HepG2 (cell line): ENCODE results near the gene MT1A. TPM values are rescaled to one million over a fixed set of nuclear protein-coding genes. Genes with fewer than 3 reads are reported as not detected.

Experiments used
- ARHGAP35 ChIP-seq: sonication (generic); formaldehyde crosslinking; IDR thresholded peaks from 2 replicates; pipeline ENCODE4 v1.9.0; 2022; ENCODE audit warnings: mild to moderate bottlenecking, inconsistent platforms, moderate library complexity, missing genetic modification reagents, borderline replicate concordance
- ATF7 ChIP-seq, 2 experiments: fragments of 450-650 bp in 1 of 2; sonication (generic) in 1 of 2; formaldehyde crosslinking in 1 of 2; IDR thresholded peaks; 2 replicates each; pipeline versions ENCODE4 v1.4.0 to v1.6.1; 2016 to 2020; ENCODE audit warnings: antibody characterized with exemption in 1 of 2, mild to moderate bottlenecking in 1 of 2, missing genetic modification reagents in 1 of 2
- CSRNP2 ChIP-seq: sonication (generic); formaldehyde crosslinking; conservative IDR thresholded peaks from 2 replicates; pipeline ENCODE4 v1.8.0; 2022; ENCODE audit warnings: low read depth, missing genetic modification reagents
- HNRNPH1 ChIP-seq: fragments of 200-400 bp; formaldehyde crosslinking; optimal IDR thresholded peaks from 2 replicates; pipeline ENCODE3; 2017; ENCODE audit warnings: mild to moderate bottlenecking, low read depth, low read length
- IRF1 ChIP-seq: sonication (generic); formaldehyde crosslinking; IDR thresholded peaks from 2 replicates; pipeline ENCODE4 v1.4.0; 2020; ENCODE audit warnings: low read depth, mild to moderate bottlenecking, missing genetic modification reagents
- IRX3 ChIP-seq: sonication (generic); formaldehyde crosslinking; IDR thresholded peaks from 2 replicates; pipeline ENCODE4 v1.8.1; 2023; ENCODE audit warnings: mild to moderate bottlenecking, low read depth, missing genetic modification reagents, borderline replicate concordance
- NR2F2 ChIP-seq: IDR thresholded peaks from 2 replicates; pipeline ENCODE4 v1.6.1; 2012; ENCODE audit warnings: low read depth, inconsistent platforms, borderline replicate concordance
- NR3C1 ChIP-seq: sonication (generic); formaldehyde crosslinking; IDR thresholded peaks from 2 replicates; pipeline ENCODE4 v1.4.0; 2020; ENCODE audit warnings: missing genetic modification reagents
- SNAI1 ChIP-seq: sonication (generic); formaldehyde crosslinking; IDR thresholded peaks from 2 replicates; pipeline ENCODE4 v1.5.0; 2020; ENCODE audit warnings: mild to moderate bottlenecking, missing genetic modification reagents, borderline replicate concordance
- TRIM24 ChIP-seq: sonication (generic); formaldehyde crosslinking; IDR thresholded peaks from 2 replicates; pipeline ENCODE4 v1.8.0; 2022; ENCODE audit warnings: mild to moderate bottlenecking, missing genetic modification reagents
- YEATS4 ChIP-seq: sonication (generic); formaldehyde crosslinking; IDR thresholded peaks from 2 replicates; pipeline ENCODE4 v1.4.0; 2020; ENCODE audit warnings: missing genetic modification reagents, borderline replicate concordance
- ZFP41 ChIP-seq: sonication (generic); formaldehyde crosslinking; IDR thresholded peaks from 2 replicates; pipeline ENCODE4 v1.4.0; 2020; ENCODE audit warnings: mild to moderate bottlenecking, missing genetic modification reagents, borderline replicate concordance
- ZHX1 ChIP-seq: sonication (generic); formaldehyde crosslinking; IDR thresholded peaks from 2 replicates; pipeline ENCODE4 v1.8.1; 2022; ENCODE audit warnings: low read depth, mild to moderate bottlenecking, missing genetic modification reagents
- ZNF552 ChIP-seq: sonication (generic); formaldehyde crosslinking; IDR thresholded peaks from 2 replicates; pipeline ENCODE4 v1.9.0; 2022; ENCODE audit warnings: missing genetic modification reagents, mild to moderate bottlenecking, borderline replicate concordance
- ZNF691 ChIP-seq: sonication (generic); formaldehyde crosslinking; IDR thresholded peaks from 2 replicates; pipeline ENCODE4 v1.4.0; 2020; ENCODE audit warnings: missing genetic modification reagents, low read depth, mild to moderate bottlenecking, borderline replicate concordance
- ZNF724P ChIP-seq: sonication (generic); formaldehyde crosslinking; IDR thresholded peaks from 2 replicates; pipeline ENCODE4 v1.8.0; 2022; ENCODE audit warnings: missing genetic modification reagents, borderline replicate concordance
- ZNF883 ChIP-seq: sonication (generic); formaldehyde crosslinking; IDR thresholded peaks from 2 replicates; pipeline ENCODE4 v1.5.1; 2020; ENCODE audit warnings: mild to moderate bottlenecking, missing genetic modification reagents; ENCODE audit errors: not compliant biosample characterization
- ZSCAN29 ChIP-seq: sonication (generic); formaldehyde crosslinking; conservative IDR thresholded peaks from 2 replicates; pipeline ENCODE4 v1.4.0; 2020; ENCODE audit warnings: mild to moderate bottlenecking, missing genetic modification reagents
- ZUFSP ChIP-seq: sonication (generic); formaldehyde crosslinking; IDR thresholded peaks from 2 replicates; pipeline ENCODE4 v1.9.0; 2021; ENCODE audit warnings: missing genetic modification reagents, mild to moderate bottlenecking, borderline replicate concordance
- polyA plus RNA-seq, 8 experiments: library from polyadenylated mRNA; depleted of rRNA in 3 of 8; stranded (reverse) in 7 of 8; unstranded in 1 of 8; fragments of >200 nt; fragmentation: Illumina TruSeq in 4 of 8; extraction: Trizol in 4 of 8; gene quantifications; 2 replicates each; pipeline versions ENCODE4 v1.2.1 to v1.2.3, GENCODE V29; 2011 to 2016; ENCODE audit warnings: low read depth in 4 of 8, missing spikeins in 1 of 8, mixed read lengths in 1 of 8; ENCODE audit not compliant: insufficient read depth in 1 of 8
- total RNA-seq, 5 experiments: library from RNA; depleted of rRNA; stranded (reverse); fragments of >200 nt; fragmentation: Illumina TruSeq; extraction: Trizol; gene quantifications; 2 replicates each; pipeline ENCODE4 v1.2.3, GENCODE V29; 2016; ENCODE audit warnings: low read depth in 1 of 5

The MT1A gene
- total and polyA plus RNA-seq, 2 of the 13 experiments (the other 11 are each of a cell fraction or from before 2014, with no cell fraction given), result 8.3 to 10.4 TPM

- 0 out of 2 replicates have a peak, but pooled peaks have one; percentile 43 for TF ChIP-seq ZNF552 (CRISPR knock-in tag)
- no peak for TF ChIP-seq NR3C1 (CRISPR knock-in tag)
- 0 out of 2 replicates have a peak, but pooled peaks have one; percentile 16 for TF ChIP-seq IRF1 (CRISPR knock-in tag)
- peak; percentile 10; the same call in 1 of the 2 replicates for TF ChIP-seq ZSCAN29 (CRISPR knock-in tag)
- 0 out of 2 replicates have a peak, but pooled peaks have one; percentile 12 for TF ChIP-seq TRIM24
- no peak for TF ChIP-seq ZFP41 (CRISPR knock-in tag)
- TF ChIP-seq ATF7 (IDR thresholded peaks at IDR 0.05), result no peak
- TF ChIP-seq ATF7 (CRISPR knock-in tag; IDR thresholded peaks at IDR 0.05), result peak; percentile 40; the same call in 1 of the 2 replicates
- TF ChIP-seq ZNF883, result no peak
- TF ChIP-seq ZNF691 (CRISPR knock-in tag), result peak; percentile 33; the same call in 1 of the 2 replicates
- TF ChIP-seq ARHGAP35 (CRISPR knock-in tag), result peak; percentile 15; the same call in 1 of the 2 replicates
- peak; percentile 68; the same call in 1 of the 2 replicates for TF ChIP-seq SNAI1 (CRISPR knock-in tag)
- 0 out of 2 replicates have a peak, but pooled peaks have one; percentile 49 for TF ChIP-seq ZNF724P (CRISPR knock-in tag)
- 0 out of 2 replicates have a peak, but pooled peaks have one; percentile 21 for TF ChIP-seq ZHX1 (CRISPR knock-in tag)
- no peak for TF ChIP-seq CSRNP2 (CRISPR knock-in tag)
- TF ChIP-seq NR2F2, result no peak
- peak; percentile 2 for TF ChIP-seq HNRNPH1
- no peak for TF ChIP-seq ZUFSP (CRISPR knock-in tag)
- TF ChIP-seq YEATS4 (CRISPR knock-in tag), result no peak; the same call in 1 of the 2 replicates
- TF ChIP-seq IRX3 (CRISPR knock-in tag), result no peak
These were observed 29.5 kb upstream of the MT1A start (continued) for GRCh38 chr16:56608876-56609462.
